Activated naive CD8-positive, alpha-beta T cell treated with anti-CD3 and anti-CD28 coated beads, Interleukin-2, amount 50 U/mL, for 24 hours (primary cell): ENCODE measurements around the gene TSPAN5.
A peak's percentile ranks its signal among the peaks of the same experiment; 100 is the strongest.

Experiments
- ATAC-seq: fragments of 150-1000 bp; cut with Tn5 transposase; one replicate; pipeline ENCODE4 v1.10.0; 2021
- DNase-seq: peaks from one replicate; pipeline ENCODE4 v3.0.0; 2021
- H3K27ac Mint-ChIP-seq: one replicate; pipeline ENCODE4 v1.8.0; 2021; ENCODE audit warnings: mild to moderate bottlenecking, mixed read lengths
- H3K27me3 Mint-ChIP-seq: one replicate; pipeline ENCODE4 v1.8.0; 2021; ENCODE audit warnings: mixed read lengths
- H3K36me3 Mint-ChIP-seq: one replicate; pipeline ENCODE4 v1.8.0; 2021; ENCODE audit warnings: low read depth, mixed read lengths
- H3K4me1 Mint-ChIP-seq: one replicate; pipeline ENCODE4 v1.8.0; 2021; ENCODE audit warnings: mixed read lengths
- H3K4me3 Mint-ChIP-seq: one replicate; pipeline ENCODE4 v1.8.0; 2021; ENCODE audit warnings: mild to moderate bottlenecking, moderate library complexity, mixed read lengths
- H3K9me3 Mint-ChIP-seq: one replicate; pipeline ENCODE4 v1.8.0; 2021; ENCODE audit warnings: mixed read lengths

Gene TSPAN5

GRCh38 chr4:98564852-98565251 is 93.6 kb downstream of the TSPAN5 start:
- Mint-ChIP-seq H3K9me3 (no peaks in the 10 kb centered on the region), H3K36me3 (peaks cover 9% of the 10 kb centered on the region), H3K27me3 (no peaks in the 10 kb centered on the region), H3K4me3 (no peak overlapping the region), H3K27ac (no peak overlapping the region), H3K4me1 (peaks cover 25% of the 10 kb centered on the region)
- ATAC-seq: no peak
- no peak for DNase-seq

GRCh38 chr4:98560321-98560720 is 98.1 kb downstream of the TSPAN5 start:
- ATAC-seq (no peak), DNase-seq (no peak)
- H3K9me3 Mint-ChIP-seq: no peaks in the 10 kb centered on the region
- no peaks in the 10 kb centered on the region for H3K27me3 Mint-ChIP-seq
- H3K36me3 Mint-ChIP-seq: peaks cover 2% of the 10 kb centered on the region
- H3K27ac Mint-ChIP-seq: no peak overlapping the region
- H3K4me3 Mint-ChIP-seq: no peak overlapping the region
- H3K4me1 Mint-ChIP-seq: peaks cover 8% of the 10 kb centered on the region

GRCh38 chr4:98558471-98559169 is 99.8 kb downstream of the TSPAN5 start:
- H3K9me3 Mint-ChIP-seq: no peaks in the 10 kb centered on the region
- H3K4me1 Mint-ChIP-seq: peaks cover 8% of the 10 kb centered on the region
- H3K4me3 Mint-ChIP-seq: no peak overlapping the region
- H3K27me3 Mint-ChIP-seq: no peaks in the 10 kb centered on the region
- ATAC-seq: no peak
- DNase-seq: no peak
- no peak overlapping the region for H3K27ac Mint-ChIP-seq
- H3K36me3 Mint-ChIP-seq: peaks cover 2% of the 10 kb centered on the region

- Mint-ChIP-seq H3K27me3 (no peaks in the 10 kb centered on the region), H3K9me3 (no peaks in the 10 kb centered on the region), H3K27ac (no peak overlapping the region), H3K36me3 (peaks cover 4% of the 10 kb centered on the region), H3K4me3 (no peak overlapping the region), H3K4me1 (peaks cover 8% of the 10 kb centered on the region)
- ATAC-seq: no peak
- no peak for DNase-seq
Measured at GRCh38 chr4:98557194-98557892, 101.1 kb downstream of the TSPAN5 start.

GRCh38 chr4:98556451-98556850 is 102.0 kb downstream of the TSPAN5 start:
- H3K9me3 Mint-ChIP-seq: peaks cover 6% of the 10 kb centered on the region
- peaks cover 7% of the 10 kb centered on the region for H3K36me3 Mint-ChIP-seq

GRCh38 chr4:98555798-98556445 is 102.5 kb downstream of the TSPAN5 start:
- Mint-ChIP-seq H3K27ac (no peak overlapping the region), H3K27me3 (no peaks in the 10 kb centered on the region), H3K9me3 (peaks cover 6% of the 10 kb centered on the region), H3K4me1 (peaks cover 8% of the 10 kb centered on the region), H3K4me3 (no peak overlapping the region), H3K36me3 (peaks cover 7% of the 10 kb centered on the region)
- ATAC-seq (no peak), DNase-seq (no peak)

More at GRCh38 chr4:98556451-98556850, 102.0 kb downstream of the TSPAN5 start:
- Mint-ChIP-seq H3K4me3 (no peak overlapping the region), H3K27ac (no peak overlapping the region), H3K27me3 (no peaks in the 10 kb centered on the region), H3K4me1 (peaks cover 8% of the 10 kb centered on the region)
- ATAC-seq: no peak
- DNase-seq: no peak

- Mint-ChIP-seq H3K9me3 (peaks cover 4% of the 10 kb centered on the region), H3K36me3 (peaks cover 4% of the 10 kb centered on the region), H3K27ac (no peak overlapping the region)
Measured at GRCh38 chr4:98546910-98547594, 111.4 kb downstream of the TSPAN5 start.

GRCh38 chr4:98544818-98545414 is 113.5 kb downstream of the TSPAN5 start:
- peak overlapping the region; percentile 5 for H3K27ac Mint-ChIP-seq
- H3K9me3 Mint-ChIP-seq: no peaks in the 10 kb centered on the region
- ATAC-seq (no peak), DNase-seq (no peak)
- peak overlapping the region; percentile 0 for H3K4me3 Mint-ChIP-seq
- no peaks in the 10 kb centered on the region for H3K27me3 Mint-ChIP-seq
- peaks cover 17% of the 10 kb centered on the region for H3K4me1 Mint-ChIP-seq
- H3K36me3 Mint-ChIP-seq: no peaks in the 10 kb centered on the region

More at GRCh38 chr4:98546910-98547594, 111.4 kb downstream of the TSPAN5 start:
- ATAC-seq: no peak
- Mint-ChIP-seq H3K4me1 (peaks cover 17% of the 10 kb centered on the region), H3K4me3 (no peak overlapping the region), H3K27me3 (no peaks in the 10 kb centered on the region)
- no peak for DNase-seq

- ATAC-seq (peak; percentile 70), DNase-seq (no peak)
- H3K36me3 Mint-ChIP-seq: no peaks in the 10 kb centered on the region
- H3K9me3 Mint-ChIP-seq: no peaks in the 10 kb centered on the region
- peak overlapping the region; percentile 0 for H3K4me3 Mint-ChIP-seq
- H3K27ac Mint-ChIP-seq: peak overlapping the region; percentile 5
- peaks cover 17% of the 10 kb centered on the region for H3K4me1 Mint-ChIP-seq
- no peaks in the 10 kb centered on the region for H3K27me3 Mint-ChIP-seq
Measured at GRCh38 chr4:98544141-98544817, 114.1 kb downstream of the TSPAN5 start.

- Mint-ChIP-seq H3K9me3 (no peaks in the 10 kb centered on the region), H3K4me3 (no peak overlapping the region), H3K4me1 (peaks cover 17% of the 10 kb centered on the region), H3K36me3 (no peaks in the 10 kb centered on the region), H3K27ac (no peak overlapping the region), H3K27me3 (no peaks in the 10 kb centered on the region)
- DNase-seq (no peak), ATAC-seq (no peak)
Measured at GRCh38 chr4:98542011-98542410, 116.4 kb downstream of the TSPAN5 start.

GRCh38 chr4:98540803-98541202 is 117.6 kb downstream of the TSPAN5 start:
- Mint-ChIP-seq H3K4me1 (peaks cover 17% of the 10 kb centered on the region), H3K9me3 (no peaks in the 10 kb centered on the region), H3K27ac (no peak overlapping the region), H3K4me3 (no peak overlapping the region), H3K27me3 (no peaks in the 10 kb centered on the region), H3K36me3 (no peaks in the 10 kb centered on the region)
- DNase-seq (no peak), ATAC-seq (no peak)

- no peak for DNase-seq
- no peak overlapping the region for H3K27ac Mint-ChIP-seq
- H3K9me3 Mint-ChIP-seq: no peaks in the 10 kb centered on the region
- no peaks in the 10 kb centered on the region for H3K27me3 Mint-ChIP-seq
- H3K4me3 Mint-ChIP-seq: no peak overlapping the region
- ATAC-seq: no peak
- no peaks in the 10 kb centered on the region for H3K36me3 Mint-ChIP-seq
- peaks cover 13% of the 10 kb centered on the region for H3K4me1 Mint-ChIP-seq
Measured at GRCh38 chr4:98539741-98540140, 118.7 kb downstream of the TSPAN5 start.

GRCh38 chr4:98539299-98539698 is 119.1 kb downstream of the TSPAN5 start:
- no peak for ATAC-seq
- H3K27ac Mint-ChIP-seq: no peak overlapping the region
- H3K9me3 Mint-ChIP-seq: no peaks in the 10 kb centered on the region
- no peaks in the 10 kb centered on the region for H3K27me3 Mint-ChIP-seq
- H3K4me1 Mint-ChIP-seq: peaks cover 13% of the 10 kb centered on the region
- H3K36me3 Mint-ChIP-seq: no peaks in the 10 kb centered on the region
- no peak overlapping the region for H3K4me3 Mint-ChIP-seq
- DNase-seq: no peak

- no peak overlapping the region for H3K4me3 Mint-ChIP-seq
- H3K36me3 Mint-ChIP-seq: peaks cover 3% of the 10 kb centered on the region
- H3K9me3 Mint-ChIP-seq: peaks cover 4% of the 10 kb centered on the region
- H3K4me1 Mint-ChIP-seq: peaks cover 13% of the 10 kb centered on the region
- H3K27me3 Mint-ChIP-seq: no peaks in the 10 kb centered on the region
- H3K27ac Mint-ChIP-seq: no peak overlapping the region
- DNase-seq (no peak), ATAC-seq (no peak)
Measured at GRCh38 chr4:98536631-98537030, 121.8 kb downstream of the TSPAN5 start.
